ENCODE measurements around the gene TXNDC12. TPM values are rescaled to one million over a fixed set of nuclear protein-coding genes. Genes with fewer than 3 reads are reported as not detected.

Gene TXNDC12
- total and polyA plus RNA-seq, 9 of the 15 experiments (the other 6 are each of a cell fraction or from before 2014, with no cell fraction given), result 17.0 to 60.8 (median 37.8) TPM

DNA sequence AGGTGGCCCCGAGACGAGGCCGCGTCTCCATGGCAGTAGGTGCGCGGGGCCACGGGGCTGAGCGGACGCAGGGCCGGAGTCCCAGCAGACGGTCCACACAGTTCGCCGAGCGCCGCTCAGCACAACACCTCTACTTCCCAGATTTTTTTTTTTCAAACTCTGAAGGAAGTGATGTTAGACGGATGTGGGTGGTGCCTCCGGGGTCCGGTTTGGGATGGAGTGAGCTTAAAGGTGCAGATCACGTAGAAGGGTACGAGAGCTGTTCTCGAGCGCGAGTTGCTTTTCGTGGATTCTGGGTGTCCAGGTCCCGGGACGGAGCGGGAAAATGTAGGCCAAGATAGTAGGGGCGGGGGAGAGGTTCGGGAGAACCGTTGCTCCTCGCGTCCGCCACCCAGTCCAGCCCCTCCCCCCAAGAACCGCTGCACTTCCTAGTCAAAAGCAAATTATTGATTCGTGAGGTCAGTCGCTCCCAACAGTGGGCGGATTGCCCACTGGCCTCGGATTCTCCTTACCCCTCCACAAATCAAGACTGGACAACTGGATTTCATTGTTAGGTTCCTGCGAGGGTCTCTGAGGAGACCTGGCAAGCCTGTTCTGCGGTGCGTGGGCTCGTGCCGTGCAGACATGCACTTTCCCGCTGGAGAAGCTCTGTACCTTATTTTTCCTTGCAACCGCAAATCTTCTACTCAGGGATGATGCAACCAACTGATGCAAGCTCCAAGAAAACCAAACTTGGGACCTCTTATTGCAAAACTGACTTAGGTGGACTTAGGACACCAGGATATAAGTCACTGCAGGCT, at the start of gene TXNDC12 (continued):
- TF ChIP-seq RREB1 (CRISPR knock-in tag; IDR thresholded peaks at IDR 0.05), result peak; percentile 86
- TF ChIP-seq RBBP5 (IDR thresholded peaks at IDR 0.05; ENCODE audit: borderline replicate concordance, insufficient read depth, low read length, poor library complexity, severe bottlenecking), result peak; percentile 94
- TF ChIP-seq, protein P1, sequence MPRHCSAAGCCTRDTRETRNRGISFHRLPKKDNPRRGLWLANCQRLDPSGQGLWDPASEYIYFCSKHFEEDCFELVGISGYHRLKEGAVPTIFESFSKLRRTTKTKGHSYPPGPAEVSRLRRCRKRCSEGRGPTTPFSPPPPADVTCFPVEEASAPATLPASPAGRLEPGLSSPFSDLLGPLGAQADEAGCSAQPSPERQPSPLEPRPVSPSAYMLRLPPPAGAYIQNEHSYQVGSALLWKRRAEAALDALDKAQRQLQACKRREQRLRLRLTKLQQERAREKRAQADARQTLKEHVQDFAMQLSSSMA (CRISPR knock-in tag; IDR thresholded peaks at IDR 0.05), result peak; percentile 85
- no peak for TF ChIP-seq NCOA2 (IDR thresholded peaks at IDR 0.05; ENCODE audit: partially characterized antibody in 2 of 2)
- no peak for TF ChIP-seq ARID3B (CRISPR knock-in tag; IDR thresholded peaks at IDR 0.05; ENCODE audit: borderline replicate concordance)
- TF ChIP-seq, protein P2, sequence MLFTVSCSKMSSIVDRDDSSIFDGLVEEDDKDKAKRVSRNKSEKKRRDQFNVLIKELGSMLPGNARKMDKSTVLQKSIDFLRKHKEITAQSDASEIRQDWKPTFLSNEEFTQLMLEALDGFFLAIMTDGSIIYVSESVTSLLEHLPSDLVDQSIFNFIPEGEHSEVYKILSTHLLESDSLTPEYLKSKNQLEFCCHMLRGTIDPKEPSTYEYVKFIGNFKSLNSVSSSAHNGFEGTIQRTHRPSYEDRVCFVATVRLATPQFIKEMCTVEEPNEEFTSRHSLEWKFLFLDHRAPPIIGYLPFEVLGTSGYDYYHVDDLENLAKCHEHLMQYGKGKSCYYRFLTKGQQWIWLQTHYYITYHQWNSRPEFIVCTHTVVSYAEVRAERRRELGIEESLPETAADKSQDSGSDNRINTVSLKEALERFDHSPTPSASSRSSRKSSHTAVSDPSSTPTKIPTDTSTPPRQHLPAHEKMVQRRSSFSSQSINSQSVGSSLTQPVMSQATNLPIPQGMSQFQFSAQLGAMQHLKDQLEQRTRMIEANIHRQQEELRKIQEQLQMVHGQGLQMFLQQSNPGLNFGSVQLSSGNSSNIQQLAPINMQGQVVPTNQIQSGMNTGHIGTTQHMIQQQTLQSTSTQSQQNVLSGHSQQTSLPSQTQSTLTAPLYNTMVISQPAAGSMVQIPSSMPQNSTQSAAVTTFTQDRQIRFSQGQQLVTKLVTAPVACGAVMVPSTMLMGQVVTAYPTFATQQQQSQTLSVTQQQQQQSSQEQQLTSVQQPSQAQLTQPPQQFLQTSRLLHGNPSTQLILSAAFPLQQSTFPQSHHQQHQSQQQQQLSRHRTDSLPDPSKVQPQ (CRISPR knock-in tag; IDR thresholded peaks at IDR 0.05; ENCODE audit: borderline replicate concordance), result 0 out of 2 replicates have a peak, but pooled peaks have one; percentile 32
- TF ChIP-seq BRF2 (IDR thresholded peaks at IDR 0.05; ENCODE audit: borderline replicate concordance, insufficient read depth, insufficient read length), result no peak
- TF ChIP-seq FOSL1 (tag; conservative IDR thresholded peaks at IDR 0.05), result no peak
- TF ChIP-seq BRD4 (IDR thresholded peaks at IDR 0.05), result 0 out of 2 replicates have a peak, but pooled peaks have one; percentile 58
- TF ChIP-seq TARDBP (IDR thresholded peaks at IDR 0.05), result peak; percentile 11; the same call in 1 of the 2 replicates
- no peak for TF ChIP-seq NCOR1 (IDR thresholded peaks at IDR 0.05)
- TF ChIP-seq, protein P3, sequence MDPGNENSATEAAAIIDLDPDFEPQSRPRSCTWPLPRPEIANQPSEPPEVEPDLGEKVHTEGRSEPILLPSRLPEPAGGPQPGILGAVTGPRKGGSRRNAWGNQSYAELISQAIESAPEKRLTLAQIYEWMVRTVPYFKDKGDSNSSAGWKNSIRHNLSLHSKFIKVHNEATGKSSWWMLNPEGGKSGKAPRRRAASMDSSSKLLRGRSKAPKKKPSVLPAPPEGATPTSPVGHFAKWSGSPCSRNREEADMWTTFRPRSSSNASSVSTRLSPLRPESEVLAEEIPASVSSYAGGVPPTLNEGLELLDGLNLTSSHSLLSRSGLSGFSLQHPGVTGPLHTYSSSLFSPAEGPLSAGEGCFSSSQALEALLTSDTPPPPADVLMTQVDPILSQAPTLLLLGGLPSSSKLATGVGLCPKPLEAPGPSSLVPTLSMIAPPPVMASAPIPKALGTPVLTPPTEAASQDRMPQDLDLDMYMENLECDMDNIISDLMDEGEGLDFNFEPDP (CRISPR knock-in tag; IDR thresholded peaks at IDR 0.05), result no peak
